Measurements from ENCODE around the gene PCIF1. TPM values are rescaled to one million over a fixed set of nuclear protein-coding genes. Genes with fewer than 3 reads are reported as not detected.

The PCIF1 gene
- total RNA-seq, 1 donor from 2014 or later, result 42.1 TPM

GRCh38 chr20:45957021-45957941, 22.8 kb downstream of the PCIF1 start:
- H3K4me3 Mint-ChIP-seq (ENCODE audit: unreplicated experiment), result no peak overlapping the region

GRCh38 chr20:45958593-45958992, 24.1 kb downstream of the PCIF1 start:
- DNase-seq (ENCODE audit: extremely low spot score, unreplicated experiment), result no peak
- Mint-ChIP-seq H3K4me3 (ENCODE audit: unreplicated experiment) (no peak overlapping the region), H3K27ac (ENCODE audit: unreplicated experiment) (no peak overlapping the region), H3K9me3 (ENCODE audit: unreplicated experiment) (no peaks in the 10 kb centered on the region), H3K4me1 (ENCODE audit: unreplicated experiment) (no peaks in the 10 kb centered on the region), H3K36me3 (ENCODE audit: unreplicated experiment) (peaks cover 35% of the 10 kb centered on the region), H3K27me3 (ENCODE audit: unreplicated experiment) (no peaks in the 10 kb centered on the region)
- TF ChIP-seq CTCF (IDR thresholded peaks at IDR 0.05), result no peak

More at GRCh38 chr20:45957021-45957941, 22.8 kb downstream of the PCIF1 start:
- no peak for DNase-seq (ENCODE audit: extremely low spot score, unreplicated experiment)
- H3K4me1 Mint-ChIP-seq (ENCODE audit: unreplicated experiment), result no peaks in the 10 kb centered on the region
- no peaks in the 10 kb centered on the region for H3K27me3 Mint-ChIP-seq (ENCODE audit: unreplicated experiment)
- peaks cover 31% of the 10 kb centered on the region for H3K36me3 Mint-ChIP-seq (ENCODE audit: unreplicated experiment)
- no peak for TF ChIP-seq CTCF (IDR thresholded peaks at IDR 0.05)
- H3K9me3 Mint-ChIP-seq (ENCODE audit: unreplicated experiment), result no peaks in the 10 kb centered on the region
- no peak overlapping the region for H3K27ac Mint-ChIP-seq (ENCODE audit: unreplicated experiment)

GRCh38 chr20:45959126-45959525, 24.6 kb downstream of the PCIF1 start:
- TF ChIP-seq CTCF (IDR thresholded peaks at IDR 0.05), result no peak
- no peak overlapping the region for H3K27ac Mint-ChIP-seq (ENCODE audit: unreplicated experiment)
- H3K9me3 Mint-ChIP-seq (ENCODE audit: unreplicated experiment), result no peaks in the 10 kb centered on the region
- no peak overlapping the region for H3K4me3 Mint-ChIP-seq (ENCODE audit: unreplicated experiment)
- H3K36me3 Mint-ChIP-seq (ENCODE audit: unreplicated experiment), result peaks cover 35% of the 10 kb centered on the region
- DNase-seq (ENCODE audit: extremely low spot score, unreplicated experiment), result no peak
- H3K4me1 Mint-ChIP-seq (ENCODE audit: unreplicated experiment), result no peaks in the 10 kb centered on the region
- H3K27me3 Mint-ChIP-seq (ENCODE audit: unreplicated experiment), result no peaks in the 10 kb centered on the region

- no peak for TF ChIP-seq CTCF (IDR thresholded peaks at IDR 0.05)
- H3K4me1 Mint-ChIP-seq (ENCODE audit: unreplicated experiment), result no peaks in the 10 kb centered on the region
- H3K27ac Mint-ChIP-seq (ENCODE audit: unreplicated experiment), result no peak overlapping the region
- no peaks in the 10 kb centered on the region for H3K9me3 Mint-ChIP-seq (ENCODE audit: unreplicated experiment)
- no peak overlapping the region for H3K4me3 Mint-ChIP-seq (ENCODE audit: unreplicated experiment)
- H3K27me3 Mint-ChIP-seq (ENCODE audit: unreplicated experiment), result no peaks in the 10 kb centered on the region
- peaks cover 37% of the 10 kb centered on the region for H3K36me3 Mint-ChIP-seq (ENCODE audit: unreplicated experiment)
- DNase-seq (ENCODE audit: extremely low spot score, unreplicated experiment), result no peak
Measured at GRCh38 chr20:45959956-45960630, 25.6 kb downstream of the PCIF1 start.

Measured in osteocyte (in vitro differentiated cells).